ENCODE data around the gene SPAAR. TPM values are rescaled to one million over a fixed set of nuclear protein-coding genes. Genes with fewer than 3 reads are reported as not detected.
A peak's percentile ranks its signal among the peaks of the same experiment; 100 is the strongest.
"Not testable (repeated sequence)": the region's sequence is repeated elsewhere in the genome, so short reads cannot be mapped to it uniquely, and the experiment has no call there.

The SPAAR gene
- total RNA-seq, 1 donor from 2014 or later = 1.1 TPM

GRCh38 chr9:35903049-35903448, 6.2 kb upstream of the SPAAR start:
- DNase-seq (ENCODE audit: low spot score) (no peak), ATAC-seq (peak; percentile 62)

GRCh38 chr9:35904338-35904737, 5.0 kb upstream of the SPAAR start:
- no peak for DNase-seq (ENCODE audit: low spot score)
- no peak for ATAC-seq

- ATAC-seq (no peak), DNase-seq (ENCODE audit: low spot score) (no peak)
Measured at GRCh38 chr9:35905051-35905781, 4.1 kb upstream of the SPAAR start.

GRCh38 chr9:35905912-35906679, 3.2 kb upstream of the SPAAR start, which contains the start of gene HRCT1:
Gene HRCT1 (plus strand): TSS chr9:35906202. CDS start chr9:35906288, 86 bp downstream.
- ATAC-seq = peak; percentile 83
- peak; percentile 93 for DNase-seq (ENCODE audit: low spot score)

- ATAC-seq (peak; percentile 27), DNase-seq (ENCODE audit: low spot score) (no peak)
Measured at GRCh38 chr9:35906923-35907699, 2.2 kb upstream of the SPAAR start.

GRCh38 chr9:35907711-35908503, 1.4 kb upstream of the SPAAR start:
- no peak for DNase-seq (ENCODE audit: low spot score)
- no peak for ATAC-seq

- ATAC-seq = no peak
- no peak for DNase-seq (ENCODE audit: low spot score)
Measured at GRCh38 chr9:35908504-35909125, 675 bp upstream of the SPAAR start.

GRCh38 chr9:35909687-35910612, 660 bp downstream of the SPAAR start:
- DNase-seq (ENCODE audit: low spot score) = no peak
- no peak for ATAC-seq

GRCh38 chr9:35910613-35911359, 1.5 kb downstream of the SPAAR start:
- DNase-seq (ENCODE audit: low spot score) (peak; percentile 67), ATAC-seq (peak; percentile 65)

GRCh38 chr9:35911690-35912089, 2.4 kb downstream of the SPAAR start:
- DNase-seq (ENCODE audit: low spot score) (no peak), ATAC-seq (no peak)

GRCh38 chr9:35912791-35913400, 3.6 kb downstream of the SPAAR start:
- peak; percentile 59 for ATAC-seq
- DNase-seq (ENCODE audit: low spot score) = peak; percentile 63

GRCh38 chr9:35913429-35913828, 4.1 kb downstream of the SPAAR start:
- DNase-seq (ENCODE audit: low spot score); ATAC-seq: not testable (repeated sequence)

GRCh38 chr9:35914301-35914807, 5.1 kb downstream of the SPAAR start:
- ATAC-seq (peak; percentile 84), DNase-seq (ENCODE audit: low spot score) (peak; percentile 78)

GRCh38 chr9:35915681-35916294, 6.5 kb downstream of the SPAAR start:
- DNase-seq (ENCODE audit: low spot score) (no peak), ATAC-seq (no peak)

- no peak for ATAC-seq
- DNase-seq (ENCODE audit: low spot score) = no peak
Measured at GRCh38 chr9:35917261-35917660, 8.0 kb downstream of the SPAAR start.

- no peak for ATAC-seq
- DNase-seq (ENCODE audit: low spot score) = no peak
Measured at GRCh38 chr9:35918780-35919179, 9.5 kb downstream of the SPAAR start.

Measured in left lobe of liver (tissue), 2 donors.